Right lobe of liver (tissue), 6 donors: ENCODE data around the gene ITPR1. TPM values are rescaled to one million over a fixed set of nuclear protein-coding genes. Genes with fewer than 3 reads are reported as not detected.

Source experiments
- ATAC-seq, 4 donors: fragments of 200-7000 bp; cut with Tn5 transposase; one replicate each; pipeline ENCODE4 v1.9.1; 2020; ENCODE audit warnings: mild to moderate bottlenecking in 4 of 4, moderate library complexity in 4 of 4
- DNase-seq, 3 donors: peaks; one replicate each; pipeline ENCODE4 v3.0.0-alpha.2; 2020
- H3K27ac ChIP-seq, 3 donors: fragments of 200-600 bp; one replicate each; pipeline ENCODE4 v1.8.0; 2022
- H3K27me3 ChIP-seq, 2 donors: fragments of 200-600 bp; one replicate each; pipeline ENCODE4 v1.8.0; 2022
- H3K36me3 ChIP-seq, 4 donors: fragments of 200-600 bp; sonication (generic) in 1 of 4; one replicate each; pipeline versions ENCODE4 v1.5.1 to v1.8.0; 2017 to 2022; ENCODE audit warnings: control low read depth in 1 of 4
- H3K4me1 ChIP-seq, 4 donors: fragments of 200-600 bp; sonication (generic) in 1 of 4; one replicate each; pipeline versions ENCODE4 v1.5.1 to v1.8.0; 2017 to 2022; ENCODE audit warnings: control low read depth in 1 of 4
- H3K4me3 ChIP-seq, 3 donors: fragments of 200-600 bp; one replicate each; pipeline ENCODE4 v1.8.0; 2022
- H3K9me3 ChIP-seq, 4 donors: fragments of 200-600 bp; sonication (generic) in 1 of 4; one replicate each; pipeline versions ENCODE4 v1.5.1 to v1.8.0; 2017 to 2022; ENCODE audit warnings: control low read depth in 1 of 4
- POLR2A ChIP-seq: fragments of 450-650 bp; IDR thresholded peaks from one replicate; pipeline ENCODE4 v1.6.1; 2017; ENCODE audit warnings: antibody characterized with exemption, mild to moderate bottlenecking
- WGBS: methylation state at CpG from one replicate; pipeline ENCODE4 v1.1.6; 2018; ENCODE audit warnings: low coverage, low lambda C conversion rate; ENCODE audit not compliant: insufficient coverage; ENCODE audit errors: missing lambda C conversion rate; 5-methylcytosine and 5-hydroxymethylcytosine counted together
- intact Hi-C, 2 donors: fragments of 100-400 bp; cut with DNase I; formaldehyde crosslinking; loops; one replicate each; pipeline versions ENCODE4 v1.11.2 to v1.14.1; 2022
- total RNA-seq, 6 experiments: library from RNA; depleted of rRNA in 2 of 6; stranded (reverse); fragments of >200 nt in 2 of 6; fragmentation: NEBNext Ultra II Directional in 3 of 6; extraction: Animal tissue kit (Norgen Biotek cat#: 25700) in 3 of 6; gene quantifications; one replicate each; pipeline versions ENCODE4 v1.1.0 to v1.2.4, GENCODE V29; 2016 to 2023
- TF ChIP-seq, protein P1 (sequence below), 4 donors: fragments of 200-600 bp in 3 of 4; fragments of 450-650 bp in 1 of 4; IDR thresholded peaks; one replicate each; pipeline versions ENCODE4 v1.5.1 to v1.8.0; 2016 to 2022; ENCODE audit warnings: antibody characterized with exemption in 4 of 4, mild to moderate bottlenecking in 2 of 4
- donor health status: DM: no; HTN: yes; CAD: no.
- donor health status: DM: no; HTN: no; CAD: no.
- donor health status: DM: no; HTN: no; CAD: no.
- donor health status: DM: no; HTN: yes; CAD: no.
- donor health status: DM: no; HTN: yes; CAD: no.

Gene ITPR1
- total RNA-seq, 6 experiments from 2014 or later = 6.5 to 16.2 (median 11.5) TPM

DNA sequence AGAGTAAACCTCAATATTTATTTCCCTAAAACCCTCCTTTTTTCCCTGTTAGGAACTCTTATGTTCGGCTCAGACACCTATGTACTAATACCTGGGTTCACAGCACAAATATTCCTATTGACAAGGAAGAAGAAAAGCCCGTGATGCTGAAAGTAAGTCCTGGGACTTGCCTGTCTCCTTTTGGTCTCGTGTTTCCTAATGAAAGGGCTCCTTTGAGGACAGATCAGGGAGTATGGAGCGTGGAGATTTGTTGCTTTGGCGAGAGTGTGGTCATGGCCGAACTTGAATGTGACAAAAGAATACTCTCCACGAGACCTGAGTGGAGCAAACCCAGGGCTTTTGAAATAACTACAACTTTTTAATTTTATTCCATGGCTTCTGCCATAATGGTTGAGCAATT is 167.8 kb downstream of the ITPR1 start:
- DNase-seq (no peak), ATAC-seq (no peak)
- H3K9me3 ChIP-seq = no peaks in the 10 kb centered on the region
- H3K27me3 ChIP-seq = no peaks in the 10 kb centered on the region
- H3K4me3 ChIP-seq = no peak overlapping the region
- H3K4me1 ChIP-seq = no peaks in the 10 kb centered on the region
- H3K27ac ChIP-seq = no peak overlapping the region
- 89% methylated on average over 7 of the region's 7 CpGs for WGBS
- no peaks in the 10 kb centered on the region for H3K36me3 ChIP-seq
- no peak for TF ChIP-seq POLR2A
- TF ChIP-seq, protein P1, sequence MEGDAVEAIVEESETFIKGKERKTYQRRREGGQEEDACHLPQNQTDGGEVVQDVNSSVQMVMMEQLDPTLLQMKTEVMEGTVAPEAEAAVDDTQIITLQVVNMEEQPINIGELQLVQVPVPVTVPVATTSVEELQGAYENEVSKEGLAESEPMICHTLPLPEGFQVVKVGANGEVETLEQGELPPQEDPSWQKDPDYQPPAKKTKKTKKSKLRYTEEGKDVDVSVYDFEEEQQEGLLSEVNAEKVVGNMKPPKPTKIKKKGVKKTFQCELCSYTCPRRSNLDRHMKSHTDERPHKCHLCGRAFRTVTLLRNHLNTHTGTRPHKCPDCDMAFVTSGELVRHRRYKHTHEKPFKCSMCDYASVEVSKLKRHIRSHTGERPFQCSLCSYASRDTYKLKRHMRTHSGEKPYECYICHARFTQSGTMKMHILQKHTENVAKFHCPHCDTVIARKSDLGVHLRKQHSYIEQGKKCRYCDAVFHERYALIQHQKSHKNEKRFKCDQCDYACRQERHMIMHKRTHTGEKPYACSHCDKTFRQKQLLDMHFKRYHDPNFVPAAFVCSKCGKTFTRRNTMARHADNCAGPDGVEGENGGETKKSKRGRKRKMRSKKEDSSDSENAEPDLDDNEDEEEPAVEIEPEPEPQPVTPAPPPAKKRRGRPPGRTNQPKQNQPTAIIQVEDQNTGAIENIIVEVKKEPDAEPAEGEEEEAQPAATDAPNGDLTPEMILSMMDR (IDR thresholded peaks at IDR 0.05) = no peak
- intact Hi-C loops = no loop called here

DNA sequence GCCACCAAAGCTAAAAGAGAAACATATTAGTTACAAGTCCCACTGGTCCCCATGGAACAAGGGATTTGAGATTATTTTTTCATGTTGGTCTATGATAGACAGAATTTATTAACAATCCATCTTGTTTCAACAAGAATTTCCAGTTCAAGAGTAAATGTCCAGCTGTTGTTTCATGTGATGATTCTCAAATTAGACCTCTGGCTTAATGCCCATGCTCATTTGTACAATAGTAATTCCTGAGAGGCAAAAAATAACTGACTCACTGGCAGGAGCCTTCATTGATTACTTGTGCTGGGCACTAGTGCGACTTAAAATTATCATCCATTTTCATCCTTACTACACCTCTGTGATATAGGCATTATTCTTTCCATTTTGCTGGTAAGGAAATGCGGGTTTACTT is 171.3 kb downstream of the ITPR1 start:
- no peaks in the 10 kb centered on the region for H3K9me3 ChIP-seq
- H3K36me3 ChIP-seq = peaks cover 0 to 3% (median 0%) of the 10 kb centered on the region in 4 donors
- H3K27ac ChIP-seq = no peak overlapping the region
- no peaks in the 10 kb centered on the region for H3K27me3 ChIP-seq
- no peak for DNase-seq
- WGBS = 91% methylated on average over 2 of the region's 2 CpGs
- TF ChIP-seq, protein P1 (IDR thresholded peaks at IDR 0.05) = no peak
- TF ChIP-seq POLR2A = no peak
- no peak for ATAC-seq
- no peaks in the 10 kb centered on the region for H3K4me1 ChIP-seq
- H3K4me3 ChIP-seq = no peak overlapping the region
- intact Hi-C loops = no loop called here

DNA sequence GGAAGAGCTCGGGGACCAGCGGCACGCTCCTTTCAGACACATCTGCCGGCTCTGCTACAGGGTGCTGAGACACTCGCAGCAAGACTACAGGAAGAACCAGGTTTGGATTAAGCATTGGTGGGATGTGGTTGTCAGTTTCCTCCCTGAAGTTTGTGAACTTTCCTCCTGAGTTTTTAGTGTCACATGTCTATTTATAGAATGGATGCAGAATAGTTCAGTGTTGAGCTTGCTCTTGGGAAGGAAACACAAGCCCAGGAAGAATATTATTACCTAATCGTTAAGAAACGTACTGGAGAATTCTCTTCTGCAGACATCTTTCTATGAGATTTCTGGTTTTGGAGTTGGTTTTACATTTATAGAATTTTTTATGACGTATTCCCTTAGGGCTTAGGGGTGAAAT is 172.0 kb downstream of the ITPR1 start:
- no peaks in the 10 kb centered on the region for H3K4me1 ChIP-seq
- intact Hi-C loops = no loop called here
- ATAC-seq = no peak
- H3K9me3 ChIP-seq = no peaks in the 10 kb centered on the region
- no peak for TF ChIP-seq POLR2A
- TF ChIP-seq, protein P1 (IDR thresholded peaks at IDR 0.05) = no peak
- no peak overlapping the region for H3K4me3 ChIP-seq
- H3K27ac ChIP-seq = no peak overlapping the region
- no peaks in the 10 kb centered on the region for H3K27me3 ChIP-seq
- 83% methylated on average over 7 of the region's 8 CpGs for WGBS
- H3K36me3 ChIP-seq = peaks cover 0 to 3% (median 0%) of the 10 kb centered on the region in 4 donors
- no peak for DNase-seq

DNA sequence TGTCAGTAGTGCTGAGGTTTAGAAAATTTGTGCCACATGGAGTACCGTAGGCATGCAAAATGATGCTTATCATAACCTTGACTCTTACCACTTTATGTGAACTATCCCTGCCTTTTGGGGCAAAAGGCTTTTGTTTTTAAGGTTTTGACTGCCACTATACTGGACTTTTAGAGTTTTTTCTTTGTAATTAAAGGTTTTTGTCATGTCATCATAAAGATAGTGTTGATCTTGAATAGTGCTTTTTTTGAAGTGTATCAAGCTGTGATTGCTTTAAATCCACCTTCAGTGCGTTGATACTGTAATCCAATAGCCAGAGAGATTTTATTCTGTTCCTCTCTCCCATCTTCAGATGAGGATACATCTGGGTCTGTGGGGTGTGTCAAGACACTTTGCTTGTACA is 172.9 kb downstream of the ITPR1 start:
- H3K27me3 ChIP-seq = no peaks in the 10 kb centered on the region
- H3K27ac ChIP-seq = no peak overlapping the region
- H3K4me3 ChIP-seq = no peak overlapping the region
- no peaks in the 10 kb centered on the region for H3K4me1 ChIP-seq
- intact Hi-C loops = no loop called here
- ATAC-seq = no peak
- H3K9me3 ChIP-seq = no peaks in the 10 kb centered on the region
- WGBS = 92% methylated on average over 2 of the region's 2 CpGs
- H3K36me3 ChIP-seq = peaks cover 0 to 3% (median 2%) of the 10 kb centered on the region in 4 donors
- TF ChIP-seq POLR2A = no peak
- TF ChIP-seq, protein P1 (IDR thresholded peaks at IDR 0.05) = no peak
- no peak for DNase-seq

DNA sequence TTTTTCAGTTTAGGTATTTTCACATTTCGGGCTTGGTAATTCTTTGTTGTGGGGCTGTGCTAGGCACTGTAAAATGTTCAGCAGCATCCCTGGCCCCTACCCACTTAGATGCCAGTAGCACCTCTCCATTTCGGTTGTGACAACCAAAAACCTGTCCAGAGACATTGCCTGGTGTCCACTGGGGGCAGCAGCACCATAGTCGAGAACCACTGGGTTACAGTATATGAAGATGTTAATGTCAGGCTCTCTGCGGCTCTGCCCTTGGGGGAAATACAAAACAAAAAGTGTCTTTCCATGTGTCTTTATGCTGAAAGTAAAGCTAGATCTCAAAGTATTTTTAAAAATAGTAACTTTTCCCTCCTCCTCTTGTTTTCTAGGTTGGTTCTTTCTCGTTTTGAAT is 177.2 kb downstream of the ITPR1 start:
- WGBS = 63% methylated on average over 5 of the region's 5 CpGs
- no peak overlapping the region for H3K27ac ChIP-seq
- TF ChIP-seq POLR2A = no peak
- TF ChIP-seq, protein P1 (IDR thresholded peaks at IDR 0.05) = peak in 3 of 4 donors; percentile 17 to 26 (median 18)
- H3K36me3 ChIP-seq = peaks cover 0 to 3% (median 2%) of the 10 kb centered on the region in 4 donors
- no peaks in the 10 kb centered on the region for H3K27me3 ChIP-seq
- ATAC-seq (peak in 1 of 4 donors; percentile 54), DNase-seq (no peak)
- intact Hi-C loops = no loop called here
- H3K4me1 ChIP-seq = no peaks in the 10 kb centered on the region
- H3K4me3 ChIP-seq = no peak overlapping the region
- no peaks in the 10 kb centered on the region for H3K9me3 ChIP-seq
